B cell (primary cell): ENCODE measurements around the gene RGS3. TPM values are rescaled to one million over a fixed set of nuclear protein-coding genes. Genes with fewer than 3 reads are reported as not detected.
"Not testable (repeated sequence)": the region's sequence is repeated elsewhere in the genome, so short reads cannot be mapped to it uniquely, and the experiment has no call there.

ENCODE experiments used
- ATAC-seq: fragments of 200-7000 bp; cut with Tn5 transposase; one replicate; pipeline ENCODE4 v1.10.0; 2021; ENCODE audit warnings: low read depth, mild to moderate bottlenecking, moderate number of reproducible peaks, moderate library complexity
- CTCF ChIA-PET: fragments of 350-600 bp; sonication (Branson Sonifier 250); formaldehyde crosslinking; loops from one replicate; lab custom pipeline; 2021; ENCODE audit warnings: antibody characterized with exemption, inconsistent platforms; lab: Charles Lee
- POLR2A ChIA-PET: fragments of 350-600 bp; sonication (Branson Sonifier 250); formaldehyde crosslinking; loops from one replicate; lab custom pipeline; 2021; ENCODE audit warnings: antibody characterized with exemption; lab: Charles Lee
- DNase-seq: peaks from one replicate; pipeline ENCODE4 v3.0.0; 2013
- H2AFZ ChIP-seq: 2 replicates; pipeline ENCODE4 v1.6.1; 2012; ENCODE audit warnings: mild to moderate bottlenecking, low read depth, low read length; ENCODE audit not compliant: insufficient read depth, poor library complexity, severe bottlenecking
- H3K27ac ChIP-seq, 2 donors: 1 replicate in 1 of 2; 2 replicates in 1 of 2; pipeline ENCODE4 v1.5.1; 2012 to 2013; ENCODE audit warnings: low read length in 2 of 2, mild to moderate bottlenecking in 2 of 2, moderate library complexity in 1 of 2
- H3K27me3 ChIP-seq, 4 experiments: fragments of 200-600 bp in 1 of 4; sonication (generic) in 1 of 4; replicated peaks in 1 of 4; 1 replicate in 2 of 4; 2 replicates in 2 of 4; pipeline versions ENCODE4 v1.6.1 to v1.7.0; 2013 to 2016; ENCODE audit warnings: low read length in 3 of 4, mild to moderate bottlenecking in 2 of 4, mixed read lengths in 1 of 4, moderate library complexity in 1 of 4; ENCODE audit not compliant: insufficient read depth in 4 of 4, control insufficient read depth in 3 of 4; ENCODE audit errors: control extremely low read depth in 1 of 4
- H3K36me3 ChIP-seq, 2 experiments: replicated peaks in 1 of 2; 1 replicate in 1 of 2; 2 replicates in 1 of 2; pipeline versions ENCODE4 v1.6.1 to v1.7.1; 2013; ENCODE audit warnings: low read length in 1 of 2; ENCODE audit not compliant: insufficient read depth in 2 of 2, control insufficient read depth in 1 of 2; ENCODE audit errors: control extremely low read depth in 1 of 2, extremely low read depth in 1 of 2
- H3K4me1 ChIP-seq, 2 donors: fragments of 200-600 bp in 1 of 2; sonication (generic) in 1 of 2; 1 replicate in 1 of 2; 2 replicates in 1 of 2; pipeline versions ENCODE4 v1.5.1 to v1.6.1; 2013 to 2017; ENCODE audit warnings: low read length in 2 of 2; ENCODE audit not compliant: control insufficient read depth in 2 of 2, insufficient read depth in 2 of 2
- H3K4me2 ChIP-seq: replicated peaks from 2 replicates; pipeline ENCODE3; 2012; ENCODE audit warnings: mild to moderate bottlenecking, low read depth, low read length; ENCODE audit not compliant: poor library complexity, severe bottlenecking
- H3K4me3 ChIP-seq, 5 experiments: fragments of 200-600 bp in 1 of 5; sonication (generic) in 1 of 5; 1 replicate in 3 of 5; 2 replicates in 2 of 5; pipeline versions ENCODE4 v1.5.1 to v1.7.0; 2011 to 2016; ENCODE audit warnings: low read length in 4 of 5, mild to moderate bottlenecking in 4 of 5, low read depth in 2 of 5, control low read depth in 1 of 5, moderate library complexity in 1 of 5; ENCODE audit not compliant: insufficient read depth in 1 of 5; ENCODE audit errors: control extremely low read depth in 1 of 5, extremely low read depth in 1 of 5
- H3K79me2 ChIP-seq: fragments of 200-600 bp; sonication (generic); one replicate; pipeline ENCODE4 v1.6.0; 2016; ENCODE audit warnings: low read length; ENCODE audit not compliant: control insufficient read depth, insufficient read depth
- H3K9ac ChIP-seq: fragments of 200-600 bp; sonication (generic); 2 replicates; pipeline ENCODE4 v1.6.1; 2017; ENCODE audit warnings: mild to moderate bottlenecking, low read length, moderate library complexity
- H3K9me3 ChIP-seq, 3 donors: one replicate each; pipeline versions ENCODE4 v1.6.1 to v1.7.1; 2013; ENCODE audit warnings: low read length in 2 of 3; ENCODE audit not compliant: control insufficient read depth in 2 of 3, insufficient read depth in 1 of 3; ENCODE audit errors: control extremely low read depth in 1 of 3
- H4K20me1 ChIP-seq: 2 replicates; pipeline ENCODE4 v1.6.0; 2012; ENCODE audit warnings: mild to moderate bottlenecking, low read length; ENCODE audit not compliant: insufficient read depth, control insufficient read depth, poor library complexity, severe bottlenecking
- H3K27ac Mint-ChIP-seq: one replicate; pipeline ENCODE4 v1.8.0; 2021; ENCODE audit warnings: mixed read lengths
- H3K27me3 Mint-ChIP-seq: one replicate; pipeline ENCODE4 v1.8.0; 2021; ENCODE audit warnings: mixed read lengths
- H3K4me1 Mint-ChIP-seq: one replicate; pipeline ENCODE4 v1.8.0; 2021; ENCODE audit warnings: mixed read lengths
- H3K4me3 Mint-ChIP-seq: one replicate; pipeline ENCODE4 v1.8.0; 2021; ENCODE audit warnings: mixed read lengths
- H3K9me3 Mint-ChIP-seq: one replicate; pipeline ENCODE4 v1.8.0; 2022; ENCODE audit warnings: mixed read lengths; ENCODE audit not compliant: insufficient read depth
- EZH2 ChIP-seq: IDR thresholded peaks from 2 replicates; pipeline ENCODE4 v1.6.1; 2012; ENCODE audit warnings: borderline replicate concordance, low read depth, mild to moderate bottlenecking, moderate library complexity, low read length; ENCODE audit not compliant: insufficient read depth, poor library complexity, severe bottlenecking
- WGBS: methylation state at CpG from one replicate; pipeline ENCODE4 v1.1.5; 2013; ENCODE audit warnings: missing lambda C conversion rate; ENCODE audit not compliant: insufficient coverage; 5-methylcytosine and 5-hydroxymethylcytosine counted together
- intact Hi-C: fragments of 100-400 bp; cut with micrococcal nuclease; formaldehyde crosslinking; loops from one replicate; pipeline ENCODE4 v1.10.0; 2022
- polyA plus RNA-seq: library from polyadenylated mRNA; depleted of rRNA; stranded (reverse); fragments of >200 nt; gene quantifications from 2 replicates; pipeline ENCODE4 v1.2.3, GENCODE V29; 2012
- total RNA-seq, 2 donors: library from RNA; stranded (reverse); fragments of 120-200 nt in 1 of 2; gene quantifications; 1 replicate in 1 of 2; 2 replicates in 1 of 2; pipeline versions ENCODE4 v1.2.3 to v1.2.4, GENCODE V29; 2013 to 2022
- TF ChIP-seq, protein P1 (sequence below): fragments of 200-600 bp; IDR thresholded peaks from one replicate; pipeline ENCODE4 v1.8.0; 2022; ENCODE audit warnings: antibody characterized with exemption, mild to moderate bottlenecking

RGS3 gene
- total and polyA plus RNA-seq, 2 donors (not counting 1 experiment from before 2014, with no cell fraction given), result 12.0 to 15.6 TPM

DNA sequence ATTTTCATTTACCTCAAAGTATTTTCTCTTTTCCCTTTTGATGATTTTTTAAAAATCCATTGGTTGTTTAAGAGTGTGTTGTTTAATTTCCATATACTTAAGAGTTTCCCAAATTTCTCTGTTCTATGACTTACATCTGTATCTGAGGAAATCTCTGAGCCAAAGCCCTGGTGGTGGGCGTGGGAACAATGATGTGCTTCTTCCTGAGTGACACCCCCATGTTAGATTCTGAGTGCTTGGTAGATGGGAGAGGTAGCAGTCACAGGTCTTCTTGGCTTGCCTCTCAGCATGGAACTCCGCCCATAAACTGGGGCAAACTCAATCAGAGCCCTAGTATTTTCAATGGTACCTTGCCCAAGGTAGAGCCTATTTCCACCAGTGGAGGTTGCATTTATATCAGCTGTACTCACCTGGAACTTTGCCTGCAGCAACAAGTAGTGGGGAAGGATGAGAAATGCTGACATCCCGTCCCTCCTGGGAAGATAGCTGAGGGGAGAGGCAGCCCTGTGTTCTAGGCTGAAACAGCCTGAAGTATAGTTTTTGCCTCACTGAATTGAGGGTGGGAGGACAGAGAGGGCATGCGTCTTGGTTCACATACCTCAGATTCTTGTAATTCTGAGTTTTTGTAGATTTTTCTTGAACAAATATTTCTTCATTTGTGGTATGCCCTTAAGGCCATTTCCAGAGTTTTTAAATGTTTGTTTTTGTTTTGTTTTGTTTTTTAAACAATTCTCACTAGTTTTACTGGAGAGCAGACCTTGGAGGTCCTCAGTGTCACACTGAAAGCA is 26.6 kb upstream of the RGS3 start:
- Mint-ChIP-seq H3K4me3 (no peak overlapping the region), H3K9me3 (no peaks in the 10 kb centered on the region), H3K27ac (no peak overlapping the region), H3K27me3 (peaks cover 3% of the 10 kb centered on the region), H3K4me1 (no peaks in the 10 kb centered on the region)
- H3K4me3 ChIP-seq, result no peak overlapping the region
- no peaks in the 10 kb centered on the region for H4K20me1 ChIP-seq
- TF ChIP-seq EZH2, result no peak
- TF ChIP-seq, protein P1, sequence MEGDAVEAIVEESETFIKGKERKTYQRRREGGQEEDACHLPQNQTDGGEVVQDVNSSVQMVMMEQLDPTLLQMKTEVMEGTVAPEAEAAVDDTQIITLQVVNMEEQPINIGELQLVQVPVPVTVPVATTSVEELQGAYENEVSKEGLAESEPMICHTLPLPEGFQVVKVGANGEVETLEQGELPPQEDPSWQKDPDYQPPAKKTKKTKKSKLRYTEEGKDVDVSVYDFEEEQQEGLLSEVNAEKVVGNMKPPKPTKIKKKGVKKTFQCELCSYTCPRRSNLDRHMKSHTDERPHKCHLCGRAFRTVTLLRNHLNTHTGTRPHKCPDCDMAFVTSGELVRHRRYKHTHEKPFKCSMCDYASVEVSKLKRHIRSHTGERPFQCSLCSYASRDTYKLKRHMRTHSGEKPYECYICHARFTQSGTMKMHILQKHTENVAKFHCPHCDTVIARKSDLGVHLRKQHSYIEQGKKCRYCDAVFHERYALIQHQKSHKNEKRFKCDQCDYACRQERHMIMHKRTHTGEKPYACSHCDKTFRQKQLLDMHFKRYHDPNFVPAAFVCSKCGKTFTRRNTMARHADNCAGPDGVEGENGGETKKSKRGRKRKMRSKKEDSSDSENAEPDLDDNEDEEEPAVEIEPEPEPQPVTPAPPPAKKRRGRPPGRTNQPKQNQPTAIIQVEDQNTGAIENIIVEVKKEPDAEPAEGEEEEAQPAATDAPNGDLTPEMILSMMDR, result no peak
- ChIA-PET CTCF (interaction anchor here (0.9 kb wide), 1 partner anchor 218 kb away, joined by 3 read pairs; no protein-coding TSS in a partner anchor), POLR2A (no interaction called here)
- no peak overlapping the region for H3K27ac ChIP-seq
- no peaks in the 10 kb centered on the region for H3K27me3 ChIP-seq
- no peak overlapping the region for H3K9ac ChIP-seq
- ATAC-seq, result no peak
- peaks cover 0 to 3% (median 0%) of the 10 kb centered on the region in 3 donors for H3K9me3 ChIP-seq
- H3K4me2 ChIP-seq, result no peak overlapping the region
- H3K4me1 ChIP-seq, result no peaks in the 10 kb centered on the region
- WGBS, result 94% methylated on average over 2 of the region's 4 CpGs
- H3K36me3 ChIP-seq, result no peaks in the 10 kb centered on the region
- no peak for DNase-seq
- no peak overlapping the region for H2AFZ ChIP-seq
- H3K79me2 ChIP-seq, result no peaks in the 10 kb centered on the region
- intact Hi-C loops, result no loop called here

DNA sequence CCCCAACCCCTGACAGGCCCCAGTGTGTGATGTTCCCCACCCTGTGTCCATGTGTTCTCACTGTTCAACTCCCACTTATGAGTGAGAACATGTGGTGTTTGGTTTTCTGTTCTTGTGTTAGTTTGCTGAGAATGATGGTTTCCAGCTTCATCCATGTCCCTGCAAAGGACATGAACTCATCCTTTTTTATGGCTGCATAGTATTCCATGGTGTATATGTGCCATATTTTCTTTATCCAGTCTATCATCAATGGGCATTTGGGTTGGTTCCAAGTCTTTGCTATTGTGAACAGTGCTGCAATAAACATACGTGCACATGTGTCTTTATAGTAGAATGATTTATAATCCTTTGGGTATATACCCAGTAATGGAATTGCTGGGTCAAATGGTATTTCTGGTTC is 25.8 kb upstream of the RGS3 start:
- H3K4me3 Mint-ChIP-seq, intact Hi-C loops, POLR2A ChIA-PET, ATAC-seq, H3K36me3 ChIP-seq, DNase-seq, H3K4me2 ChIP-seq, CTCF ChIA-PET, H4K20me1 ChIP-seq, H3K9me3 ChIP-seq, H3K27me3 Mint-ChIP-seq, H3K9me3 Mint-ChIP-seq, H3K79me2 ChIP-seq, H3K4me1 ChIP-seq, H3K27me3 ChIP-seq, H3K4me3 ChIP-seq, H2AFZ ChIP-seq, H3K4me1 Mint-ChIP-seq, H3K9ac ChIP-seq, H3K27ac Mint-ChIP-seq, H3K27ac ChIP-seq: not testable (repeated sequence)
- WGBS, result no CpG with 5 or more reads among the region's 1 CpG
